Activated CD8-positive, alpha-beta memory T cell treated with anti-CD3 and anti-CD28 coated beads for 48 hours (primary cell): Measurements from ENCODE around the gene NPPC.
A peak's percentile ranks its signal among the peaks of the same experiment; 100 is the strongest.
"Not testable (repeated sequence)": the region's sequence is repeated elsewhere in the genome, so short reads cannot be mapped to it uniquely, and the experiment has no call there.

ENCODE experiments used
- DNase-seq, 3 experiments: peaks; one replicate each; pipeline ENCODE4 v3.0.0-alpha.2; 2020; ENCODE audit warnings: low read depth in 2 of 3, low spot score in 2 of 3

The NPPC gene, protein sequence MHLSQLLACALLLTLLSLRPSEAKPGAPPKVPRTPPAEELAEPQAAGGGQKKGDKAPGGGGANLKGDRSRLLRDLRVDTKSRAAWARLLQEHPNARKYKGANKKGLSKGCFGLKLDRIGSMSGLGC

DNA sequence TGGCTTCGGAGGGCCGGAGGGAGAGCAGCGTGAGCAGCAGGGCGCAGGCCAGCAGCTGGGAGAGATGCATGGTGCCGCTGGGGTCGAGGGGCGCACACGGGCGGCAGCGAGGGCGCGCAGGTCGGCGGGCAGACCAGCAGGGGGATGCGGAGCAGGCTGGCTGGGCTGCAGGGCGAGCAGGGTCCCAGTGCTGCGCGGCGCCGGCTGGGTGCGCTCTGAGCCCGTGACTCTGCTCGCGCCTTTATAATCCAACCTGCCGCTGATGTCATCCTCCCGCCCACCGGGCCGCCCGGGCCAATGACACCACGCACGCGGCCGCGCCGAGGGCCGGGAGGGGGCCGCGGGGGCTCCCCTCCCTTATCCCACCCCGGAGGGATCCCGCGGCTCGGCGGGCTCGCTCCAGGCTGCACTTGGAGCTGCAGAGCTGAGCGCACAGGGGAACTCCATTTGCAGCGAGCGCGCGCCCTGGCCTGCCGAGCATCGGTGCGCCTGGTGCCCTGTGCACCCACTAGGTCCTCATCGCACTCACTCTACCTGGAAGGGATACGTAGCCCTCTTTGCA is at the start of gene NPPC:
Gene NPPC (minus strand): TSS at position 217 of the 562 bp plus-strand sequence. CDS start 147 bp downstream, at position 70.
- peak; percentile 55 to 59 (median 56) for DNase-seq

DNA sequence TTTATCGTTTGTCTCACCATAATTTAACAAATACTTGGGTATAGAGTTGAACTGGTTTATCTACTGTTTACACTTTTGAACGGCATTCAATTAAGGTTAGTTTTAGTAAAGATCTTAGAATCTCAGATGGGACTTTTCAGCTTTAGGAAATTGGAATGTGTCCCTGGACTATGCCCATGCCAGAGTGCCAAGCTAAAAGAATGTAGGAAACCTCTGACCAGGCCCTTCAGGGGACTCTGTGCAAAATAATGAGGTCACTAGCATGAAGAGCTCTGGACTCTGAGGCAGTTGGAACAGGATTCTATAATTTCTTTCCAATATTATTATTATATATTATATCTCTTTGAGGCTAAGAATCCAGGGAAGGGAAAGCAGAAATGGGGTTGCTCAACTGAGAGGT is 48.8 kb upstream of the NPPC start:
- DNase-seq = no peak

DNA sequence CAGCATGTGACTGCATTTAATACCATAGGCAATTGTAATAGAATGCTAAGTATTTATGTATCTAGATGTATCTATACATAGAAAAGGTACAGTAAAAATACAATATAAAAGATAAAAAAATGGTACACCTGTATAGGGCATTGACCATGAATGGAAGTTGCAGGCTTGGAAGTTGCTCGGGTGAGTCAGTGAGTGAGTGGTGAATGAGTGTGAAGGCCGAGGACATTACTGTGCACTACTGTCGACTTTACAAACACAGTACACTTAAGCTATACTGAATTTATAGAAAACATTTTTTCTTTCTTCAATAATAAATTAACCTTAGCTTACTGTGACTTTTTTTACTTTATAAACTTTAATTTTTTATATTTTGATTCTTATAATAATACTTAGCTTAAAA is 44.3 kb upstream of the NPPC start:
- DNase-seq = no peak

DNA sequence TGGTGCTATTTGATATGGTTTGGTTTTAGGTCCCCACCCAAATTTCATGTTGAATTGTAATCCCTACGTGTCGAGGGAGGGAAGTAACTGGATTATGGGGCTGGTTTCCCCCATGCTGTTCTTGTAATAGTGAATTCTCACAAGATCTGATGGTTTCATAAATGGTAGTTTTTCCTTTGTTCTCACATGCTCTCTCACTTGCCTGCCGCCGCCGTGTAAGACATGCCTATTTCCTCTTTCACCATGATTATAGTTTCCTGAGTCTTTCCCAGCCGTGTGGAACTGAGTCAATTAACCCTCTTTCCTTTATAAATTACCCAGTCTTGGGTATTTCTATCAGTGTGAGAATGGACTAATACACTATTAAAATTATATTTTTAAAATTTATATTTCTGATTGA is 42.6 kb upstream of the NPPC start:
- no peak for DNase-seq

DNA sequence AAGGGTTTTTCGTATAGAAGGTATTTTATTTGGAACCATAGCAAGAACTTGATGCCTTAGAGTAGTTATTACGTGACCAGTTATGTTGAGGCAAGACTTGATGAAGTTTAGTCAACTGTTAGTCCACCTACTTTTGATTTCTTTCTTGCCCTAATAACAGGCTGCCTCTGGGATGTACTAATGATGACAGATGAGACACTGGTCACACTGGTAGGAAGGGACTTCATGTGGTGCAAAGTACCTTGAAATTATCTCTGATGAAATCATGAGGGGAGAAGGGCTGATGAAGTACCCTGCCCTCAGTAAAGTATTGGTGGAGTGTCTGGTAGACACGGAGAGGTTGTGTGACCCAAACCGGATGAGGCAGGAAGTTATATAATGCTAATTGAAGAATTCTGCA is 40.7 kb upstream of the NPPC start:
- DNase-seq = no peak

DNA sequence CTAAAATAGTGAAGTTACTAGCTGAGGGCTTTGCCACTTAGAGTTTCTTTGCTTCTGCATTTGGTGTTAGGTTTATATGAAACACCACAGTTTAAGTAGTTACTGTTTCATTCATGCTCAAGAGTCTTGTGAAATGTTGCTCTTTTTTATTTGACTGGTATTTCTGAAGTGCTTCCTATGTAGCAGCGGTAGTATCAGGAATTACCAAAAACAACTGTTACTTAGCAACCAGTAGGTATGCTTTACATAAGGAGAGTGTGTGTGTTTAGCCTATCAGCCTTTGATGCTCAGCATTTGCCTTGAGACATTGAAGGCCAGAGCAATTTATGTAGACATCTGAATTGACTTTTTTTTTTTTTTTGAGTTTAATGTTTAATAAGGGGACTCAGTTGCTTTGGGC is 38.9 kb upstream of the NPPC start:
- DNase-seq = no peak

DNA sequence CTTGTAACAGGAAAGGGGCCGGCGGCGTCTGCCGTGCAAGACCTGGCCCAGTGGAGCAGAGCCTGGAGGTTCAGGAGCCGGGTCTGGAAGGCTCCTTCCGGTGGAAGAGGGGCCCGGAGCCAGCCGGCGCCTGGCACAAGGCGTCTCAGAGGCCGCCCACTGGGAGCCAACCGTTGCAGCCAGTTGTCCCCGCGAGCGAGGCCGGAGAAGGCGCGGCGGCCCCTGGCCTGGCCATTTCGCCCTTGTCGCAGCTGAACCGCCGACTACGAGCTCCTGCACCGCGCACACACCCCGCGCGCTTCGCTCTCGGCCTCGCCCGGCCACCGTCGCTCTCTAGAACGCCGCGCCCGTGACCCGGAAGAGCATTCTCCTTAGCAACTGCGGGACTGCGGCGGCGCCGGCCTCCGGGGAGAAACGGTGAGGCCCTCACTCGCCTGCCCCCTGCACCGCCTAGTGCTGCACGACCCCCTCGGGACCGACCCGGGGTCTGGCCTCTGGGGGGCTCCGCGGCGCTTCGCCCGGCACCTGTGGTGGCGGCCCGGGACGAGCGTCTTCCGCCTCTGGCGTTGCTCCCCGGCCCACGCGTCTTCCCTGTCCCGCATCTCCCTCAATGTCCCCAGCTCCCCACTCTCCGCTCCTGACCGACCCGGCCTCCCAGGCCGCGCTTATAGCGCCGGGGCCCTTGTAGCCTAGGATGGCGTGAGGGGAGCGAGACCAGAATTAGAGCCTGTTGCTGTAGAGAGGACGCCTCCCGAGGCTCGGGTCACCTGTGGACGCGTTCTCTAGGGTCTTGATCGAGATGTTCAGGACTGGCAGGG is 35.4 kb upstream of the NPPC start, which contains the start of gene DIS3L2:
Gene DIS3L2 (plus strand): TSS at position 365 of the 818 bp plus-strand sequence. CDS start 53,215 bp downstream, outside the sequence.
- DNase-seq = peak; percentile 49 to 54 (median 53)

DNA sequence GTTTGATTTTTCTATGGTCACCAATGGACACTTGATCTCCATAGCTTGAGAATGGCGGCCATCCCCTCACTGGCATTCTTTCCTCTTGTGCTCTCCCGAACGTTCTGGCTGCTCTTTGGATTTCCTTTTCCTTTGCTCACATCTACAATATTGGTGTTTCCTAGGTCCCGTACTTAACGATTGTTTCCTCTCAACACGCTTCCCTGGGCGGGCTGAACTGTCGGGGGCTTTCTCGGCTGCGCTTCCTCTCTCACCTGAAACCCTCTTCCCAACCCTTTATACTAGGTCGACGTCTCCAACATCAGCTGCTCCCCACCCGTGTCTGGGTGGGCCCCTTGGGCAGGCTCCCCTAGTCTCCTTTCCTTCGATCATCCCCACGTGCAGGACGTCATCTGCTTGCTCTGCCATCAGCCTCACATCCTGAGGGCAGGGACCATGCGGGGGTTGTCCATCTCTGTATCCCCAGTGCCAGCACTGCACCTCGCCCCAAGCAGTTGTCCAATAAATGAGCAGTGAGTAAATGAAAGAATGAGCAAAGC is 34.7 kb upstream of the NPPC start:
- peak in 1 of 3 experiments; percentile 29 for DNase-seq

DNA sequence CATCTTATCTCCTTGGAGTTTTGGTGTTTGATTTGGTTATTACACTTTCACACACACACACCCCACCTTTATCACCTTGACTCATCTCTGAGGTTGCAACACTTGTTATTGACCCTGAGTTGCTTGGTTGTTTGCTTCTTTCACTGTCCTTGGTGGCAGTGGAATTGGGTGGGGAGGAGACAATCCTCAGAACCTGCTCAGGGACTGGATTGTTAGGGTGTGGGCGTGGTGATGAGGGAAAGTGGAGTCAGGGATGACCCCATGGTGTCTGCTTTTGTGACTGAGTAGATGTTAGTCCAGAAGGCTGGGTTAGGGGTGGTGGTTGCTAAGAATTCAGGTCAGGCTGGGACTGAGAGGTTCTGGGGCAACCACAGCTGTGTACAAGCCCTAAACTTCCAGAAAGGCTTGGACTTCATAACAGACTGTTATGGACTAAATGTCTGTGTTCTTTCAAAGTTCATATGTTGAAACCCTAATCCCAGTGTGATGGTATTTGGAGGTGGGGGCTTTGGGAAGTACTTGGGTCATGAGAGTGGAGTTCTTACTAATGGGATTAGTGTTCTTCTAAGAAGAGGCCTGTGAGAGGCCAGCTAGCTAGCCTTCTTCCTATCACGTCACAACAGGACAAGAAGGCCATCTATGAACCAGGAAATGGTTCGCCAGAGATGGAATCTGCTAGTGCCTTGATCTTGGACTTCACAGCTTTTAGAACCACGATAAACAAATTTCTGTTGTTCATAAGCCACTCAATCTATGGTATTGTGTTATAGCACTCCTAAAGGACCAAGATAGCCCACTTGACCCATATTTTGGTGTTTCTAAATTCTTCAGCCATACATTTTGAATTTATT is 31.9 kb upstream of the NPPC start:
- no peak for DNase-seq

DNA sequence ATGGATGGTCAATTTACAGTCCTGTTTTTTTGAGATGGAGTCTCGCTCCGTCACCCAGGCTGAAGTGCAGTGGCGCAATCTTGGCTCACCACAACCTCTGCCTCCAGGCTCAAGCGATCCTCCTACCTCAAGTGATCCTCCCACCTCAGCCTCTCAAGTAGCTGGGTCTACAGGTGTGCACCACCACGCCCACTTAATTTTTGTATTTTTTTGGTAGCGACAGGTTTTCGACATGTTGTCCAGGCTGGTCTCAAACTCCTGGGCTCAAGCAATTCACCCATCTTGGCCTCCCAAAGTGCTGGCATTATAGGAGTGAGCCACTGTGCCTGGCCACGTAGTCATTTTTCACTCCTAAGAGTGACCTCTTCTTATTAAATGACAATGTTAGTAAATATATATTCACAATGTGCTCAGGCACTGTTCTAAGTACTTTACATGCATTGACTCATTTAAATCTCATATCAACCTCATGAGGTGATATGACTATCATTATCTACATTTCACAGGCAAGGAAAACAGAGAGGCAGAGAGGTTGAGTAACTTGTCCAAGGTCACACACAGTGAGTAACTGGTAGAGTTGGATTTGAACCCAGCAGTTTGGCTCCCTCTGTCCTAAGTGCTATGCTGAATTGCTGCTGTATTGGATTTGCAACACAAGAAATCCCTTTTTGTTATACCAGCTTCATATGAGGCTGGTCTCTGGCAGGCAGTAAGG is 29.7 kb upstream of the NPPC start:
- DNase-seq = no peak

DNA sequence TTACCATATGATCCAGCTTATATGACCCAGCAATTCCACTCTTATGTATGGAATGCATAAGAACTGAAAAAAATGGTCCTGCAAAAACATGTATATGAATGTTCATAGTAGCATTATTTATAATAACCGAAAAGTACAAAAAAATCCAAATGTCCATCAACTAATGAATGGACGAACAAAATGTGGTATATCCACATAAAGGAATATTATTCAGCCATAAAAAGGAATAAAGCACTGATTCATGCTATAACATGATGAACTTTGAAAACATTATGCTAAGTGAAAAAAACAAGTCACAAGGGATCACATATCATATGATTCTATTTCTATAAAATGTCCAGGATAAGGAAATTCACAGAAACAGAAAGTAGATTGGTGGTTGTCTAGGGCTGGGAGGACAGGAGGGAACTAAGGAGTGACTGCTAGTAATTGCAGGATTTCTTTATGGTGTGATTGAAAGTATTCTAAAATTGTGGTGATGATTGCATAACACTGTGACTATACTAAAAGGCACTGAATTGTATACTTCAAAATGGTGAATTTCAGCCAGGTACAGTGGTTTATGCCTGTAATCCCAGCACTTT is 25.3 kb upstream of the NPPC start:
- no peak for DNase-seq

DNA sequence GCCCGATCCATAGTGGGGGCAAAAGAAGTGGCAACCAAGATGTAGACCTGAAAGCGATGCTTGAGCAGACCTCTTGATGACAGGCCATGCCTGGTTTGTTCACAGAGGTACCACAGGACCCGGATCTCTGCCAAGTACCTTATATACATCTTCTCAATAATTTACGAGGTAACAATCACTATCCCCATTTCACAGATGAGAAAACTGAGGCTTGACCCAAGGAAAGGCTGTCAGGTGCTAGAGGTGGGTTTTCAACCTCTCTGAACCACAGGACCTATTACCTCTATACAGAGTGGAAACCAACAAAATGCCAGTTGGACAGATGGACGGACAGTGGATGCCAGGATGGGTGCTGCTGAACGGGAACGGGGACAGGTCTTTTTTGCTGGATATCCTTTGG is 21.5 kb upstream of the NPPC start:
- DNase-seq = no peak

DNA sequence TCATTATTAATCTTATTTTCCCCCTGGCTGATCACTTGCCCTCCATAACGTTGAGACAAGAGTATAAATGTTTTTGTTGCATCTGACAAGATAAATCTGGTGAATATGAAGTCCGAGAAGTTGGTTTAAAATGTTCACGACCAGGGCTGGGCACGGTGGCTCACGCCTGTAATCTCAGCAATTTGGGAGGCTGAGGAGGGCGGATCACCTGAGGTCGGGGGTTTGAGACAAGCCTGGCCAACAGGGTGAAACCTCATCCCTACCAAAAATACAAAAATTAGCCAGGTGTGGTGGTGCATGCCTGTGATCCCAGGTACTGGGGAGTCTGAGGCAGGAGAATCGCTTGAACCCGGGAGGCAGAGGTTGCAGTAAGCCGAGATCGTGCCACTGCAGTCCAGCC is 20.9 kb upstream of the NPPC start:
- DNase-seq = not testable (repeated sequence)

DNA sequence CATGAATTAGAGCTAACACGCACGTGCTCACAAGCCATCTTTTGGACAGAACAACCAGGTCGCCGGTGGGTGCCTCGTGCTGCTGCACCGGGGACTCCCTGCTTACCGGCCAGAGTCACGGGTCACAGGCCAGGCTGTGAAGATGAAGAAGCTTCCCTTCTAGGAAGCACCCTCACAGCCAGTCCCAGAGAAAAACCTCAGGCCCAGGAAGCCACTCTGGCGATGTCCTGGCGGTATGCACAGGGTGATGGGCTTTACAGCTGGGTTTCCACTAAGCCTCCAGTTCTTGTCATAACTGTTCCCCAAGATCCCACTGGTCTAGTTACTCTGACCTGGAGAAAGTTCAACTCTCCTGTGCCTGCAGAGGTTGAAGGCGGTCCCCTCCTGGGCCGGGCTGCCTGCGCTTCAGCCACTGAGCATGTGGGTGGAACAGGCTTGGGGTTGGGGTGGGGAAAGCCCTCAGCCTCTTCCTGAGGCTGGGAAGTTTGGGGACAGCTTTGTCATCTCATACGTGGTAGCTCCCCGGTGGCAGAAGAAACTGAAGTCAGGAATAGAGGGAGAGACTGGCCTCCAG is 20.1 kb upstream of the NPPC start:
- no peak for DNase-seq

DNA sequence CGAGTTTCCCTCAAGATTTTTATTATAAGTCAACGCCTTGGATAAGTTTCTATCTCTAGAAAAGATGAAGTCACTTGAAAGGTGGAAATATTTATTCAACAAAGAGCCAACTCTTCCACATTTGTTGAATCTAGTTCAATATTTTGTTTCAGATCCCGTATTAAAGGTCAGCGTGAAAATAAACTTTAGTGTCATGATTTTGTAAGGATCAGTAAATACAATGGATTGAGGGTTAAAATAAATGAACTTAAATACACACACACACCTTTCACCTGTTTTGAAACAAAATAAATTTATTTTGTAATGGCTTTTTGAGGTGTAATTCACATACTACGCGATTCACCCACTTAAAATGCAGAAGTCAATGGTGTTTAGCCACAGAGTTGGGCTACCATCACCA is 16.0 kb upstream of the NPPC start:
- no peak for DNase-seq

DNA sequence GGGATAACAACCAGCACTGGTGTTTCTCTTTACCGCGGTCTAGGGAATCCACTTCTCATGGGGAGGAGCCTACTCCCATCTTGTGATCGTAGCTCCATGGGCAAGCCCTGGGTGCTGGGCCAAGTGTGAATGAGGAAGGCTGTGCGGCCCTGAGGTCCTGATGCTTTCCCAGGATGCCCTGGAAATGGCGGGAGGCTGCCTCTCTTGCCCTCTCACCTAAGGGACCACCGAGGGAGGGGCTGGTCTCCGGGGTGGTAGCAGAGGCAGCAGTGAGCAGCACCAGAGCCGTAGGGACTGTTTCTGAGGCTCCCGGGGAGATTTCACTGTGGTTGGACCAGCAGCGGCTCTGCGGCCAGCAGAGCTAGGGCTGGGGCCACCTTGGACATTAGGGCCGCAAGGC is 15.5 kb upstream of the NPPC start:
- no peak for DNase-seq

DNA sequence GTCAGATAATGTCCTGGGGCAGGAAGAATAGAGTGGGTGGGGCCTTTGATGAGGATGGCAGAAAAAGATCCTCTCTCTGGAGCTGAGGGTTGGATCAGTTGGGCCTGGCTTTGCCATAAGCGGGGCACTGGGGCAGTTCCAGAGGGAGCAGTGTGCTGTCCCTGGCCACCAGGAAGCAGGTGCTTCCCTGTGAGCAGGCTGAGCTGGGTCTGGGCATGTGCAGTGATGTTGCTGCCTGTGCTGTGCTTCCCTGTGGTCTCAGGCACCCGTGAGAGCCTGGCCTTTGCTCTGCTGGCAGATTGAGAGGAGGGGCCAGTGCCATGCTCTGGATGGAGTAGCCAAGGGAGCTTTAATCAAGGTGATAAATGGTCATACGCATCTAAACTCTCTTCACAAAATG is 14.6 kb upstream of the NPPC start:
- DNase-seq = no peak

DNA sequence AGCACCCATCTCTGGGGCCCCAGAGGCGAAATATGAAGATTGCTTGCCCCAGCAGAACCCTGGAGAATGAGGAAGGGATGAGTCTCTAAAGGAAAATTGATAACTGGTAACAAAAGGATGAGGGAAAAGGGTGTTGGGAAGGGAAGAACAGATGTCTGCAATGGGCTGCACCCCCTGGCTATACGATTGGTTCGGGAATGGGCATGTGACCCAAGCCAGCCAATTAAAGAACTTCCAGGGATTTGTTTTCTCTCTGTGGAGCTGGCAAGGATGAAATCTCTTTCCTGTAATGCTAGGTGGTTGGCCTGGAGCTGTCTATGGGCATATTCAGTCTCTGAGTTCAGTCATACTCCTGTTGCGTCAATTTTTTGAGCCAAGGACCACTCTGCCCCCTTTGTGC is 12.8 kb upstream of the NPPC start:
- no peak for DNase-seq

DNA sequence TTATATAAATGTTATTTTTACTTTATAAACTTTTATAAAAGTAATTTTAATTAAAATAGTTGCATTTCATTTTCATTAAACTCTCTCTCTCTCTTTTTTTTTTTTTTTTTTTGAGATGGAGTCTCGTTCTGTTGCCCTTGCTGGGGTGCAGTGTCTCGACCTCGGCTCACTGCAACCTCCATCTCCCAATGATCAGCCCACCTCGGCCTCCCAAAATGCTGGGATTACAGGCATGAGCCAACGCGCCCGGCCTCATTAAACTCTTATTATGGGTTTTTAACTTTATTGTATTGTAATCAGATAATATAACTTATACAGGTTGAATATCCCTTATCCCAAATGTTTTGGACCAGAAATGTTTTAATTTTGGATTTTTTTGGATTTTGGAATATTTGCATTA is 10.9 kb upstream of the NPPC start:
- DNase-seq = no peak

DNA sequence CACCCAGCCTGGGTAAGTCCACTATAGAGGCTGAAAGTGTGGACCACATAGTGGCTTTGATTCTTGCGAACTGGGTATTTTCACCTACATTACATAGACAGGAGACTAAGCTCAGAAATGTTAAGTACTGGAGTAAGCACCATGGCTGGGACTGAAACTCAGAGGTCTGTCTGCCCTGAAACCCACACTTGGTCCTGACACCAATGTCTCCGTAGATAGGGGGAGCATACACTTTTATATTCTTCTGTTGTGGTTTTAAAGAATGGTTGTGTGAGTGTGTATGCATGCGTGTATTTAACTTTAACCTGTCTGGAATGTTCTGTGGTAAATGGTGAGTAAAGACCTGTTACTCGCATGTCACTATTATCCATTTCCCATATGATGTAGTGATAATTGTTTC is 10.3 kb upstream of the NPPC start:
- DNase-seq = no peak
